Keratinocyte (primary cell): ENCODE measurements around the gene LMO3. TPM values are rescaled to one million over a fixed set of nuclear protein-coding genes. Genes with fewer than 3 reads are reported as not detected.

Experiments used
- DNase-seq: peaks from one replicate; pipeline ENCODE4 v3.0.0-alpha.2; 2011; ENCODE audit warnings: low read depth, missing footprints, low spot score
- FAIRE-seq: peaks from 2 replicates; lab custom pipeline; 2011; peaks lifted over from hg19 to GRCh38; lab: Jason Lieb, UNC
- H2AFZ ChIP-seq: 2 replicates; pipeline ENCODE4 v1.6.0; 2012; ENCODE audit warnings: low read length, control low read depth, inconsistent platforms; ENCODE audit not compliant: control insufficient read depth
- H3K27ac ChIP-seq: 2 replicates; pipeline ENCODE4 v1.5.1; 2011; ENCODE audit warnings: low read length; ENCODE audit not compliant: control insufficient read depth, insufficient read depth
- H3K27me3 ChIP-seq: 3 replicates; pipeline ENCODE4 v1.6.0; 2011; ENCODE audit warnings: low read length; ENCODE audit not compliant: control insufficient read depth, insufficient read depth; ENCODE audit errors: extremely low read depth
- H3K36me3 ChIP-seq, 2 experiments: 2 replicates in 1 of 2; 3 replicates in 1 of 2; pipeline ENCODE4 v1.5.1; 2011; ENCODE audit warnings: low read length in 2 of 2, mild to moderate bottlenecking in 1 of 2; ENCODE audit not compliant: control insufficient read depth in 2 of 2, insufficient read depth in 2 of 2; ENCODE audit errors: extremely low read depth in 1 of 2
- H3K4me1 ChIP-seq: 3 replicates; pipeline ENCODE4 v1.5.1; 2011; ENCODE audit warnings: low read length; ENCODE audit not compliant: control insufficient read depth, insufficient read depth; ENCODE audit errors: extremely low read depth
- H3K4me2 ChIP-seq: 3 replicates; pipeline ENCODE4 v1.6.0; 2011; ENCODE audit warnings: low read depth, low read length; ENCODE audit not compliant: control insufficient read depth, insufficient read depth; ENCODE audit errors: extremely low read depth
- H3K4me3 ChIP-seq, 3 experiments: fragments of 200-600 bp in 1 of 3; sonication (generic) in 1 of 3; 2 replicates in 2 of 3; 3 replicates in 1 of 3; pipeline ENCODE4 v1.5.1; 2011 to 2016; ENCODE audit warnings: low read length in 3 of 3, mild to moderate bottlenecking in 3 of 3, control low read depth in 2 of 3, inconsistent platforms in 1 of 3, low read depth in 1 of 3, mixed read lengths in 1 of 3, mixed run types in 1 of 3, moderate library complexity in 1 of 3; ENCODE audit not compliant: control insufficient read depth in 2 of 3, insufficient read depth in 2 of 3; ENCODE audit errors: extremely low read depth in 1 of 3
- H3K79me2 ChIP-seq: 2 replicates; pipeline ENCODE4 v1.6.0; 2012; ENCODE audit warnings: low read length; ENCODE audit not compliant: control insufficient read depth, insufficient read depth
- H3K9ac ChIP-seq: 3 replicates; pipeline ENCODE4 v1.6.0; 2011; ENCODE audit warnings: low read length; ENCODE audit not compliant: control insufficient read depth, insufficient read depth; ENCODE audit errors: extremely low read depth
- H3K9me1 ChIP-seq: 3 replicates; pipeline ENCODE4 v1.6.0; 2011; ENCODE audit warnings: low read length; ENCODE audit not compliant: control insufficient read depth, insufficient read depth; ENCODE audit errors: extremely low read depth
- H3K9me3 ChIP-seq: 2 replicates; pipeline ENCODE4 v1.5.1; 2012; ENCODE audit warnings: low read depth, low read length; ENCODE audit not compliant: control insufficient read depth
- H4K20me1 ChIP-seq: 3 replicates; pipeline ENCODE4 v1.6.0; 2011; ENCODE audit warnings: low read length; ENCODE audit not compliant: control insufficient read depth, insufficient read depth; ENCODE audit errors: extremely low read depth
- EZH2 ChIP-seq: IDR thresholded peaks from one replicate; pipeline ENCODE4 v1.6.1; 2012; ENCODE audit warnings: inconsistent platforms, mild to moderate bottlenecking, low read length, moderate library complexity
- dilution Hi-C: fragments of 300-500 bp; cut with MboI; formaldehyde crosslinking; loops from one replicate; pipeline ENCODE4 v1.7.0; 2020; ENCODE audit warnings: low sequenced_read_pairs; ENCODE audit not compliant: extremely low pct_ligation_motif_present
- polyA plus RNA-seq, 5 experiments: library from polyadenylated mRNA; depleted of rRNA in 3 of 5; stranded (reverse) in 3 of 5; stranded (forward) in 1 of 5; unstranded in 1 of 5; fragments of >200 nt; gene quantifications; 1 replicate in 1 of 5; 2 replicates in 3 of 5; 3 replicates in 1 of 5; pipeline versions ENCODE4 v1.2.1 to v1.2.3, GENCODE V29; 2011 to 2012; ENCODE audit warnings: missing spikeins in 2 of 5, low read depth in 1 of 5, low replicate concordance in 1 of 5
- TF ChIP-seq, protein P1 (sequence below), 3 experiments: IDR thresholded peaks in 1 of 3; conservative IDR thresholded peaks in 1 of 3; optimal IDR thresholded peaks in 1 of 3; 2 replicates in 2 of 3; 3 replicates in 1 of 3; pipeline versions ENCODE3 to v1.5.1; 2011; ENCODE audit warnings: low read length in 3 of 3, mild to moderate bottlenecking in 3 of 3, moderate library complexity in 2 of 3, control low read depth in 1 of 3, inconsistent platforms in 1 of 3; ENCODE audit not compliant: insufficient read depth in 2 of 3; ENCODE audit errors: extremely low read depth in 1 of 3

LMO3 gene
- polyA plus RNA-seq, 1 donor (not counting 4 experiments of a cell fraction or from before 2014, with no cell fraction given) = not detected

DNA sequence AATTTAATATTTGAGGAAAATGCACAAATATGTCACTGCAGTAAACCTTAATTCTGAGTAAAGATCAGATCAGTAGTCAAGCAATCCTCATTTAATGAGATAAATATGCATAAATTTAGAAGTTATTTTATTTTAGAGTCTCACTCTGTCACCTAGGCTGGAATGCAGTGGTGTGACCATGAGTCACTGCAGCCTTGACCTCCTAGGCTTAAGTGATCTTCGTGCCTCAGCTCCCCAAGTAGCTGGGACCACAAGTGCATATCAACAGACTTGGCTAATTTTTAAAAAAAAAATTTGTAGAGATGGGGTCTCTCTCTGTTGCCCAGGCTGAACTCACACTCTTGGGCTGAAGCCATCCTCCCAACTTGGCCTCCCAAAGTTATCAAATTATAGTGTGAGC lies 41.3 kb downstream of the LMO3 start:
- Histone ChIP-seq H3K4me1 (no peaks in the 10 kb centered on the region), H3K27me3 (no peaks in the 10 kb centered on the region), H3K36me3 (no peaks in the 10 kb centered on the region), H3K9me1 (no peaks in the 10 kb centered on the region), H2AFZ (no peak overlapping the region), H3K9ac (no peak overlapping the region), H3K9me3 (no peaks in the 10 kb centered on the region), H3K79me2 (no peaks in the 10 kb centered on the region), H4K20me1 (no peaks in the 10 kb centered on the region), H3K4me2 (no peak overlapping the region), H3K4me3 (no peak overlapping the region), H3K27ac (no peak overlapping the region)
- DNase-seq (no peak), FAIRE-seq (no peak)
- dilution Hi-C loops = no loop called here
- TF ChIP-seq EZH2 = no peak
- TF ChIP-seq, protein P1, sequence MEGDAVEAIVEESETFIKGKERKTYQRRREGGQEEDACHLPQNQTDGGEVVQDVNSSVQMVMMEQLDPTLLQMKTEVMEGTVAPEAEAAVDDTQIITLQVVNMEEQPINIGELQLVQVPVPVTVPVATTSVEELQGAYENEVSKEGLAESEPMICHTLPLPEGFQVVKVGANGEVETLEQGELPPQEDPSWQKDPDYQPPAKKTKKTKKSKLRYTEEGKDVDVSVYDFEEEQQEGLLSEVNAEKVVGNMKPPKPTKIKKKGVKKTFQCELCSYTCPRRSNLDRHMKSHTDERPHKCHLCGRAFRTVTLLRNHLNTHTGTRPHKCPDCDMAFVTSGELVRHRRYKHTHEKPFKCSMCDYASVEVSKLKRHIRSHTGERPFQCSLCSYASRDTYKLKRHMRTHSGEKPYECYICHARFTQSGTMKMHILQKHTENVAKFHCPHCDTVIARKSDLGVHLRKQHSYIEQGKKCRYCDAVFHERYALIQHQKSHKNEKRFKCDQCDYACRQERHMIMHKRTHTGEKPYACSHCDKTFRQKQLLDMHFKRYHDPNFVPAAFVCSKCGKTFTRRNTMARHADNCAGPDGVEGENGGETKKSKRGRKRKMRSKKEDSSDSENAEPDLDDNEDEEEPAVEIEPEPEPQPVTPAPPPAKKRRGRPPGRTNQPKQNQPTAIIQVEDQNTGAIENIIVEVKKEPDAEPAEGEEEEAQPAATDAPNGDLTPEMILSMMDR (optimal IDR thresholded peaks at IDR 0.05 in 1 of 3, IDR thresholded peaks at IDR 0.05 in 1 of 3, conservative IDR thresholded peaks at IDR 0.05 in 1 of 3; ENCODE audit: extremely low read depth in 1 of 3, insufficient read depth in 2 of 3, low read length in 3 of 3) = no peak

DNA sequence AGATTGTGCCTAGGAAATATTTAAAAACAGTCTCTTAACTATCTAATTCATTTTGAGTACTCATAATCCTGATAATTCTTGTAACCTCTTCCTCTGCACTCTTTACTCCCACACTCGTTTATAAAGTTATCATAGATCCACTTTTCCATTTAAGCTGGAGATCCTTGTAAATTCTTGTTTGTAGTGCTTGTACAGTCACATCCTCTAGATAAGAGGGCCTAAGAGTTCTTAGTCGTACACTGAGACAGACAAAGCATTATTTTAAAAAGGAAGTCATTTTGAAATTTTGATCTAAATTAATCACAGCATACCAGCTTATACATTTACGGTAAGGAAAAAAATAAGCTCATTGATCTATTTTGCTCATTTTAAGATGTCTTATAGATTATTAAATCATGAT lies 42.5 kb downstream of the LMO3 start:
- H3K4me1 ChIP-seq = no peaks in the 10 kb centered on the region
- no peaks in the 10 kb centered on the region for H4K20me1 ChIP-seq
- no peaks in the 10 kb centered on the region for H3K79me2 ChIP-seq
- DNase-seq (no peak), FAIRE-seq (no peak)
- dilution Hi-C loops = no loop called here
- H3K9ac ChIP-seq = no peak overlapping the region
- H3K4me3 ChIP-seq = no peak overlapping the region
- no peaks in the 10 kb centered on the region for H3K27me3 ChIP-seq
- H3K9me3 ChIP-seq = no peaks in the 10 kb centered on the region
- no peaks in the 10 kb centered on the region for H3K9me1 ChIP-seq
- no peaks in the 10 kb centered on the region for H3K36me3 ChIP-seq
- H3K27ac ChIP-seq = no peak overlapping the region
- H2AFZ ChIP-seq = no peak overlapping the region
- H3K4me2 ChIP-seq = no peak overlapping the region
- TF ChIP-seq, protein P1 (optimal IDR thresholded peaks at IDR 0.05 in 1 of 3, IDR thresholded peaks at IDR 0.05 in 1 of 3, conservative IDR thresholded peaks at IDR 0.05 in 1 of 3; ENCODE audit: extremely low read depth in 1 of 3, insufficient read depth in 2 of 3, low read length in 3 of 3) = no peak
- TF ChIP-seq EZH2 = no peak
